Right lobe of liver (tissue), 4 donors: ENCODE measurements around the gene SPOP.

ENCODE experiments used
- CTCF ChIP-seq, 4 donors: fragments of 200-600 bp in 3 of 4; fragments of 450-650 bp in 1 of 4; IDR thresholded peaks; one replicate each; pipeline versions ENCODE4 v1.5.1 to v1.8.0; 2016 to 2022; ENCODE audit warnings: antibody characterized with exemption in 4 of 4, mild to moderate bottlenecking in 2 of 4
- POLR2A ChIP-seq: fragments of 450-650 bp; IDR thresholded peaks from one replicate; pipeline ENCODE4 v1.6.1; 2017; ENCODE audit warnings: antibody characterized with exemption, mild to moderate bottlenecking
- donor health status: DM: no; HTN: no; CAD: no.
- donor health status: DM: no; HTN: no; CAD: no.
- donor health status: DM: no; HTN: yes; CAD: no.

GRCh38 chr17:49590874-49591273, 87.0 kb downstream of the SPOP start:
- TF ChIP-seq POLR2A (no peak), CTCF (IDR thresholded peaks at IDR 0.05) (no peak)
